Nucleus accumbens (tissue), 56 donors: Measurements from ENCODE around the gene SERPINI2.

Experiments used
- DNase-seq, 56 donors: peaks; one replicate each; lab custom pipeline; 2025; lab: John Stamatoyannopoulos, UW

The SERPINI2 gene, protein sequence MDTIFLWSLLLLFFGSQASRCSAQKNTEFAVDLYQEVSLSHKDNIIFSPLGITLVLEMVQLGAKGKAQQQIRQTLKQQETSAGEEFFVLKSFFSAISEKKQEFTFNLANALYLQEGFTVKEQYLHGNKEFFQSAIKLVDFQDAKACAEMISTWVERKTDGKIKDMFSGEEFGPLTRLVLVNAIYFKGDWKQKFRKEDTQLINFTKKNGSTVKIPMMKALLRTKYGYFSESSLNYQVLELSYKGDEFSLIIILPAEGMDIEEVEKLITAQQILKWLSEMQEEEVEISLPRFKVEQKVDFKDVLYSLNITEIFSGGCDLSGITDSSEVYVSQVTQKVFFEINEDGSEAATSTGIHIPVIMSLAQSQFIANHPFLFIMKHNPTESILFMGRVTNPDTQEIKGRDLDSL

DNA sequence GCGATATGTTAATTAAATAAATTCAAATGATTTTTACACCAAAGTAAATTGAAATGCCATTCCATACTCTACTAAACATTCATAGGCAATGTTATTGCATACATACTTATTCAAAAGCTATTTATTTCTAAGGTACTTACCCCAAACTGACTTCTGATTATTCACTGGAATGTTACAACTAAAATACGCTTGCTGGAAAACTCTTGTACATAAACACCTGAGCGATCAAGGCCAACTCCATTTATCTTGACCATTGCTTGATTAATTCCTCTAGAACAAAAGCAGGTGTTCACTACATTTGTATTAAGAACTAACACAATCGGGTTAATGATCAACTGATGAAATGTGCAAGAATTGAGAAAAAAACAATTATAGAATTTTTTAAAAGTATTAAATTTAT, at the start of gene SERPINI2:
TSS of gene SERPINI2 (minus strand) at position 180 of the 400 bp plus-strand sequence. CDS start 2,208 bp downstream, outside the sequence.
- DNase-seq: no peak

DNA sequence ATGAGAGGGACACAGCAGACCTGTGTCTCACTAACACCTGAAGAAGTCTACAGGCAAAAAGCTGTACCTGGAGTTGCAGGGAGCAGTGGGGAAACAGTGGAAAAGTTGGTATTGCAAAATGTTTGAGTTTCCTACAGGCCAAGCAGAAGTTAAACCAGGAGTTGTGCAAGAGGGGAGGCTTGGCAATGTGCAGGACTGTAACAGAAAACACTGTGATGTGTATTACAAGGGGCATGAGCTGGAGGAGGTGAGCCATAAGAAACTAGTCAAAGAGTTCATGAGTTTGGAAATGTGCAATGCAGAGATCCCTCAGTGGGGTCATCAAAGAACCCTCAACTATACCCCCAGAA, 47.1 kb upstream of the SERPINI2 start:
- DNase-seq: no peak

DNA sequence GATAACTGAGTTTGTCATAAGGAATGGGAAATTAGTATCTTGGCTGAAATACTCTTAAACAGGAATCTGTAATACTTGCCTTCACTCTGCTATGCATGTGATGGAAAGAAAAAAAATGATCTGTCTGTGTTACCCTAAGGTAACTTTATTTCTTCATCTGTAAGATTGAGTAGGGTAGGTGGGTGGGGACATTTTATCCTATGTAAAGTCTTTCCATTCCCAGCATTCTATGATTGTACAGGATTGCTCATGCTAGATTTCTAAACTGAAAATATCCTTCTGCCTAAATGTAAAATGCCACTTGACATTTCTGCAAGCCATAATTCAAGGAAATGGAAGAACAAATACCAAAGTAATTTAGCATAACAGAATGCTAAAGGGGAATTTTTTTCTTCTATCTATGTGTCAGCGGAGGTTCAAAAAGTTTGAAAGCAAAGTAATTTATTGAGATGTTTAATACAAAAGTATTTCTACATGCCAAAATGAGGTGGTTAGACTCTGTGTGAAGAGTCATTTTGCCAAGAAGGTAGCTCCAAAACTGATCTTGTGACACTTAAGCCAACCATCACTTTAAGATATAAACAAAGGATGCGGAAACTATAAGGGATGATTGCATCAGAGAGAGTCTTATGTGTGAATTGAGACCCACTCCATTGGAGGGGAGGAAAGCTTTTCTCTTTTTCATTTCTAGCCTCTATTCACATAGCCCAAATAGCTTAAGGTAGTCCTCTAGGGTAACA, 46.6 kb upstream of the SERPINI2 start:
- no peak for DNase-seq

DNA sequence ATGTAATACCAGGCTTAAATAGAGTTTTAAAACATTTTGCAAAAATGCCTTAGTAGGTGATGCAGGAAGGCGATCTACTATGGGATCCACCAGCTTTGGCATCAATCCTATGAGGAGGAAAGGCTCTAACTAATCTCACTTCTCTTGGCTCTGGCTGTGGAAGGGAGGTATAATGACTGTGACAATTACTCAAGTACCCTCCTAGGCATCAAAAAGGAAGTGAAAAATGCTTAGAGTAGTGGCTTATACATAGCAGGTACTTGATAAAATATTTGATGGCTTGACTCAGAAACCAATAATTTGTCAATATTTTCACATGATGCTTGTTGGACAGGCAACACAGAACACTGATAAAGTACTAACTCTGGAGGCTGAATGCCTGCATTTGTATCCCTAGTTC, 34.1 kb upstream of the SERPINI2 start:
- DNase-seq: no peak

DNA sequence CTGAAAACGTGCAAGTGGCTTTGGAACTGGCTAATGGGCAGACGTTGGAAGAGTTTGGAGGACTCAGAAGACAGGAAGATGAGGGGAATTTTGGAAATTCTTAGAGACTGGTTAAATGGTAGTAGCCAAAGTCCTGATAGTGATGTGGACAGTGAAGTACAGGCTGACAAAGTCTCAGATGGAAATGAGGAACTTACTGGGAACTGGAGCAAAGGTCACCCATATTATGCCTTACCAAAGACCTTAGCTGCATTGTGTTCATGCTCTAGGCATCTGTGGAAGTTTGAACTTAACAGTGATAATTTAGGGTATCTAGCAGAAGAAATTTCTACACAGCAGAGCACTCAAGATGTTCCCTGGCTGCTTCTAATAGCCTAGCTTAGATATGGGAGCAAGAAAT, 28.6 kb upstream of the SERPINI2 start:
- no peak for DNase-seq

DNA sequence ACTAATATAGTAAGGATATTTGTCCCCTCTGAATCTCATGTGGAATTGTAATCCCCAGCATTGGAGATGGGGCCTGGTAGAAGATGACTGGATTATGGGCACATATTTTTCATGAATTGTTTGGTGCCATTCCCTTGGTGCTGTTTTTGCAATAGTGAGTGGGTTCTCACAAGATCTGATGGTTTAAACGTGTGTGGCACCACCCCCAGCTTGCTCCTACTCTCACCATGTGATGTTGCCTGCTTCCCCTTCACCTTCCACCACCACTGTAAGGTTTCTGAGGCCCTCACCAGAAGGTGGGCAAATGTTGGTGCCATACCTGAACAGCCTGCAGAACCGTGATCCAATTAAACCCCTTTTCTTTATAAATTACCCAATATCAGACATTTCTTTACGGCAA, 28.1 kb upstream of the SERPINI2 start:
- no peak for DNase-seq

DNA sequence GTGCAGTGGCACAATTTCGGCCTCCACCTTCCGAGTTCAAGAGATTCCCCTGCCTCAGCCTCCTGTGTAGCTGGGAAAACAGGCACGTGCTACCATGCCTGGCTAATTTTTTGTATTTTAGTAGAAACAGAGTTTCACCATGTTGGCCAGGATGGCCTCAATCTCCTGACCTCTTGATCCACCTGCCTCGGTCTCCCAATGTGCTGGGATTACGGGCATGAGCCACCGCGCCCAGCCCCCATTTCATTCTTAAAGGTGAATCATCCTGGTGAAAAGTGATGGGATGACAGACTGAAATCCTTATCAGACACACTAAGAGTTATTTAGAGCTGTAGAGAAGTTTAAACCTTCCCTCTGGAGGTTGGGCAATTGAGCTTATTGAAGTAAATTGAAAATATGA, 24.1 kb upstream of the SERPINI2 start:
- no peak for DNase-seq

DNA sequence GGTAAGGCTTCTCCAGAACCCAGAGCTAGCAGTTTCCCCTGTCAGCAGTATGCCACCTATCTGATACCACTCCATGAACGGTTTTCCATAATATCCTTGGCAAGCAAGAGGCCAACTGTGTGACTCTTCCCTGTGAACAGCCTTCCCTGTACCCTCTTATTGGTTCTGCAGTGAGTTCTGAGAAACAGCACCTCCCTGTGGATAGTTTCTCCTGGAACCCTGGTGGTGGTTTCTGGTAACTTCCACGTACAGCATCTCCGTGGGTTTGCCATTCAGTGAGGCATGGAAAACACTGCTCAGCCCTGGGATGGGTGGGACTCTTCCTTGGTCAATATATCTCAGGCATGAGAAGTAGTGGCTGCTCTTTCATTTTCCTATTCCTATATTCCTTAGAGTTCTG, 19.4 kb upstream of the SERPINI2 start:
- no peak for DNase-seq

DNA sequence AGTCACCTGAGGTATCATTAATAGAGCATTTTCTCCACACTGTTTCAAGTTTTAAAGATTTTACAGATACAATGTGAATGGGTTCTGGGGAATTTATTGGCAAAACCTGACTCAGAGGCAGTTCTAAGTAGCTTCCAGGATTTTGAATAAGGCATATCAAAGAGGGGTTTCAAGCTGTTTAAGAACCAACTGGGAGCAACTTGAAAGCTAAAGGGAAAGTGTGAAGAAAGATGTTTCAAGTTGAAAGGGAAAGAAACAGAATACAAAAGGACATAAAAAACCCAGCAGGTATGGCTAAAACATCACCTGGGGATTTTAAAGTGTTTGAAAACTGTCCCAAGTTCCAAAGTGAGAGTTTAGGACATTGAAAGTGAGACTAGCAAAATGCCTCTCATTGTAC, 17.8 kb upstream of the SERPINI2 start:
- DNase-seq: no peak

DNA sequence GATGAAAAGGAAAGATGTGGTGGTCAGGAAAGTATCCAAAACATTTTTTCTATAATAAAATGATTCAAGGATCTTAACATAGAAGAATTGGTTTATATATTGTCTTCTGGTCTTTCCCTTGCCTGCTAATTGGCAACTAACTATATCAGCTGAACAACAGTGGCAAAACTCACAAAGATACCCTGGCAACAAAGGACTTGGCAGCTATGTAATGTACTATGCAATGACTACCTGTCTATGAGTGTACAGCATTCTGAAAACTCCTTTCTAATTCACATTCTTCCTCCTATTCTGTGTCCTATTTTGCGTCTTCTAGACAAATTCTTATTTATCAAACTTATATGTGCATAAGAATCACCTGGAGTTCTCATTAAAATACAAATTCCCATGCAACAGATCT, 15.7 kb upstream of the SERPINI2 start:
- DNase-seq: no peak

DNA sequence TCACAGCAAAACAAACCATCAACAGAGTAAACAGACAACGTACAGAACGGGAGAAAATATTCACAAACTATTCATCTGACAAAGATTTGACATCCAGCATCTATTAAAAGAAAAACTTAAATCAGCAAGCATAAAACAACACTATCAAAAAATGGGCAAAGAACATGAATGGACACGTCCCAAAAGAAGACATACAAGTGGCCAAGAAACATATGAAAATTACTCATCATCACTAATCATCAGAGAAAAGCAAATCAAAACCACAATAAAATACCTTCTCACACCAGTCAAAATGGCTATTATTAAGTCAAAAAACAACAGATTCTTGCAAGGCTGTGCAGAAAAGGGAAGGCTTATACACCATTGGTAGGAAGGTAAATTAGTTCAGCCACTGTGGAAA, 13.7 kb upstream of the SERPINI2 start:
- no peak for DNase-seq

DNA sequence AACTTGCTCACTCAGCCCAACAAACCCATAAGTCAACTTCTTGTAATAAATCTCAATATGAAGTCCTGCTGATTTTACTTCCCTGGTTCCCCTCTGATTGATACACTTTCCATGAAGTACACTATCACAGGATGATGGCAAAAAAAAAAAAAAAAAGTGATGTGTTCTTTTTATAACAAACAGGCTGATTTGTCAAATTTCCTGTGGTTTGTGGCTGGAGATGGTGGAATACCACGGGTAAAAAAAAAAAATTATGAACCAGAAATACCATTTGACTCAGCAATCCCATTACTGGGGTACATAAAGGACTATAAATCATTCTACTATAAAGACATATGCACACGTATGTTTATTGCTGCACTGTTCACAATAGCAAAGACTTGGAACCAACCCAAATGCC, 10.7 kb upstream of the SERPINI2 start:
- DNase-seq: no peak

DNA sequence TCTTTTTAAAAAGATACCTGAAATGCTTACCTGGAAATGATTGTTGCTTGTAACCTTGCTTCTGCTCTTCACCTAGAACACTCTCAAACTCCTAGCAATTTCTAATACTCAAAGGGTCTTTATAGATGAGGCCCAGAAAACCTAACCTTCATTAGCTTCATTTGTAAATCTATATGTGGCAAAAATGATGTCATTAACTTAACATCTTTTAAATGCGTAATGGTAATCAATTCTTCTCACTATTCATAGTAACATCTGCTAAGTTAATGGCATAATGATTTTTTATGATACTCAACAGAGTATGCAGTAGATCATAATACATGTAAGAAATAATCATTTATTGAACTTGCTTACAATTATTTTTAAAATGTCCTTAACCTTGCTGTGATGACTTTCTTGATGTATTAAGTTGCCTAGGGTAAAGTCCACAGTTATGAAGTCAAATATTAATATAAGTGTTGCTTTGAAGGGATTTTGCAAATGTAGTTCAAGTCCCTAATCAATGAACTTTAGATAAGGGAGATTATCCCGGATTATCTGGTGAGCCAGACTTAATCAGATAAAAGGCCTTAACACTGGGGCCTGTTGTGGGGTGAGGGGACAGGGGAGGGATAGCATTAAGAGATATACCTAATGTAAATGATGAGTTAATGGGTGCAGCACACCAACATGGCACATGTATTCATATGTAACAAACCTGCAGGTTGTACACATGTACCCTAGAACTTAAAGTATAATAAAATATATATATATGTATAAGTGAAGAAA, 10.1 kb upstream of the SERPINI2 start:
- DNase-seq: no peak

DNA sequence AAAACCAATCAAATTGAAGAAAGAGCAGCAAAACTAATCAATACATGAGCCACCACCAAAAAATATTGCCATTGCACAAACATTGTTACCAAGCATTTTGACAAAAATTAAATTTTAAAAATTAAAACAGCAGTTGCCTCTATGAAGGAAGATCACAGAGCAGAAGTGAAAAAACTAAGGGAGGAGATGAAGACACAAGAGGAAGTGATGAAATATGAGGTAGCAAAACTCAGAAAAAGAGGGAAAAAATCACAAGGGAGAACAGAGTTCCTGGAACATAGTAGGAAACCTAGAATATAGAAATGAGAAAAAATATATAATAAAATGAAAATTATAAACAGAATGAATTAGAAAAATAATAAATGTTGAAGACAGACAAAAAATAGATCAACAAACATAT, 7.3 kb upstream of the SERPINI2 start:
- DNase-seq: no peak

DNA sequence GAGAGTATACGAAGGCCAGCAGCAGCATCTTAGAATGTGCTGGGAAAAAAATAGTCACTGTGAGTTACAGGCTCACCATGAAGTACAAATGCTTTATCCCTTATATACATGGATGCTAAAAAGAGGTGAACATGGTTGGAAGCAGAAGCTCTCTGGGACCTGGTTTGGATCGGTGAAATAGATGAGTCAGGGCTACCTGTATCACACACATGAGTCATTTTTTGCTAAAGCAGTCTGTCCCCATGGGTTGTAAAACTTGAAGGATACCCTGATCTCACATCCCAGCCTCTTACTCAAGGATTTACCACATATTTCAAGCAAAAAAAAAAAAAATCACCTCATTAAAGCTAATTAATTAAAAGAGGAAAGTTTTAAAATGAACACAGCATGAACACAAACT, 6.9 kb upstream of the SERPINI2 start:
- no peak for DNase-seq

DNA sequence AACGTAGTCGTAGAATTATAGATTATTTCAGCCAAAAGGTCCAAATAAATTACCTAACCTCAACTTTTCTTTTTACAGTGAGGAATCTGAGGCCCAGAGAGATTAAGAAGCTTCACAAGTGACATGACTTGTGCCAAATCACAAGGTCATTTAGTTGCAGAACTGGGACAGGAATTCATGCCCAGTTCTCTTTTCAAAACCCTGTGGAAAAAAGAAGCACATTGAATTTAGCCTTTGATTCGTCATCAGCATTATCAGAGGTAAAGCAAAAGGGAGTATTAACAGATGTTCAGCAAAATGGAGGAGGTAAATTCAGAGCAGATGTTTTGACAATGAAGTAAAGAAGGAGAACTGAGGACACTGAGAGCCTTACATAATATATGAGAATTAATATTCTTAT, 4.5 kb downstream of the SERPINI2 start:
- DNase-seq: no peak

DNA sequence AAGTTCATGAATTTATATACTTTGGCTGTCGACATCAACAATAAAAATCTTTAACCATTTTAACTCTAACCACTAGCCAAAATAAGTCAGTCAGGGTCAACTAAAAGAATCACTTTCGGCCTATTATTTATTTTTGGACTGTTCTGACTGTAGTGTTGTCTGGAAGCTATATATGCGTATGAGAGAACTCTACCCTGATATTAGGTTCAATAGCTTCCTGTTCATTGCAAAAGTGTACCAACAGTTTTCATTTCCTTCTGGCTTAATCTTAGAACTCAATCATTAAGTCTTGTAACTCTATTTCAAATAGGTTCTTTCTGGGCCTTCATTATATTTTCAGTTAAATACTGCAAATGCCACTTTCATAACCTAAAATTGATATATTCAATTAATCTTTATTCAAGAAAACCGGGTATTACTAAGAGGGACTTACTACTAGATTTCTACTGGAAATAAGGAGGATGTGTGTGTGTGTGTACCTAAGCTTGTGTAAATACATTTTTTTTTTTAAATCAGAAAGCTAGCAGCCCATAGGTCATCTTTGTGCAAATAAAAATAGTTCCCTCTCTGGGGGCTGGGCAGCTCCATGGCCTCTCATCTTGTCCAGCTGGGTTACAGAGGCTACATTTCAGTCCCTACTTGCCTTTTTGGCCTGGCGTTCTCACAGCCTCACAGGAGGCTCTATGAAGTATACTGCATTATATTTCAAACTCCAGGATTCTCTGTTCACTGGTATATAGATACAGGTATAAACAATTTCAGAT, 5.8 kb downstream of the SERPINI2 start:
- no peak for DNase-seq

DNA sequence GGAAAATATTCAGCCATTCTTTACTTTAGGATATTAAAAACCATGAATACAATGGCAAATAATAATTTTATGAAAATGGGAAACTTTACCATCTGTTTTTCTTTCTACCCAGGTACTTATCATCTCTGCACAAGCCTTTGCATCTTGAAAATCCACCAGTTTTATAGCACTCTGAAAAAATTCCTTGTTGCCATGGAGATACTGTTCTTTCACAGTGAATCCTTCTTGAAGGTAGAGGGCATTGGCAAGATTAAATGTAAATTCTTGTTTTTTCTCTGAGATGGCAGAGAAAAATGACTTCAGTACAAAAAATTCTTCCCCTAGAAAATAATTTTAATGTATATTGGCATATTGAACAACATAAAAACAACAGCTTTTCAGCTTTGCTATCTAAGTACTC, 6.9 kb downstream of the SERPINI2 start:
- DNase-seq: no peak

DNA sequence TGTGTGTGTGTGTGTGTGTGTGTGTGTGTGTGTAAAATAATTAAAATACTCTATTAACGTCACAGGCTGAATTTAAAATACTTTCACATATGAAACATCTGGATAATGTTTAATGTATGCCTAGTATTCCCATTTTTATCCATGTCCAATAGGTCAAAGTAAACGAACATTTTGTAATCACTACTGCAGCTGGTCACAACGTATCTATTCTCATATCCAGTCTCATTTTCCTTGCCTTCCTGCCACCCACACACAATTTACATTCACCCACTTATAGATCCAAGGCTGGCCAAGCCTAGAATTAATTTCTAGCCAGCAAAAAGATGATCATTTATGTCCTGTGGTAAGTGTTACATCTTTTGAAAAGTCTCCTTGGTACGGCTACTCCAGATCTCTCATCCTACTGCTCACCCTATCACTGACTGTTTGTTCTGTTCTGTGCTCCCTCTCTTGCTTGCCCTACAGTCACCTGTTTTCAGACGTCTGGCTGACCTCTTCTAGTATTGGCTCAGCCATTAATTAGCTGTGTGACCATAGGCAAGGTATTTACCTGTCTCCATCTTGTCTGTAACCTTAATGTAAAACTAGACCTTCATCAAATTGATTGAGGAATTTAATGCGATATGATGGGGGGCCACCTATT, 17.6 kb downstream of the SERPINI2 start:
- no peak for DNase-seq

DNA sequence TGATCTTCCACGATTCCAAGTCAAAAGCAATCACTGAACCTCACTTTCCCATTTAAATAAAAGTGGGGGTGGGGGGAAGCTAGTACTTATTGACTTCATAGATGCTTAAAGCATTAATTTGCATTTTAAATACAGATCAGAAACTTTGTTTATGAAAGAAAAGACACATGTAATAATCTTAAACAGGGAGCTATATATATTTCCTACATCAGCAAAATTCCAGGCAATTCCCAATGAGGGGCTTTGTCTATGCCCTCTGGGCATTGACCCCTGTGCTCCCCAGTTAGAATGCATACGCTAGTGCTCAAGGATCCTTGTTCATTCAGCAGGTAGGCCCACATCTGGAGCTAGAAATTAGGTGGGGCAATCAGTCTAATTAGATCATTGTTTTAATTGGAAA, 20.0 kb downstream of the SERPINI2 start:
- no peak for DNase-seq
